AG10803 (cell line): Measurements from ENCODE around the gene ARHGEF12.

Experiments used
- DNase-seq: peaks from one replicate; pipeline ENCODE4 v3.0.0; 2010; ENCODE audit warnings: low read depth
- H3K4me3 ChIP-seq: 2 replicates; pipeline ENCODE4 v1.5.1; 2011; ENCODE audit warnings: mild to moderate bottlenecking, low read length, control low read depth
- CTCF ChIP-seq: conservative IDR thresholded peaks from 2 replicates; pipeline ENCODE4 v1.5.1; 2011; ENCODE audit warnings: mild to moderate bottlenecking, low read length, control low read depth, inconsistent platforms

The ARHGEF12 gene

GRCh38 chr11:120354779-120355178 lies 18.6 kb downstream of the ARHGEF12 start:
- no peak for DNase-seq
- no peak for TF ChIP-seq CTCF

GRCh38 chr11:120357620-120358019 lies 21.4 kb downstream of the ARHGEF12 start:
- TF ChIP-seq CTCF: no peak
- no peak overlapping the region for H3K4me3 ChIP-seq
- no peak for DNase-seq

More at GRCh38 chr11:120354779-120355178, 18.6 kb downstream of the ARHGEF12 start:
- H3K4me3 ChIP-seq: no peak overlapping the region

- no peak for DNase-seq
- H3K4me3 ChIP-seq: no peak overlapping the region
- no peak for TF ChIP-seq CTCF
These were observed 22.5 kb downstream of the ARHGEF12 start for GRCh38 chr11:120358729-120359128.

- no peak for DNase-seq
- no peak for TF ChIP-seq CTCF
- H3K4me3 ChIP-seq: no peak overlapping the region
These were observed 27.2 kb downstream of the ARHGEF12 start for GRCh38 chr11:120363436-120363835.

- H3K4me3 ChIP-seq: no peak overlapping the region
- TF ChIP-seq CTCF: no peak
- DNase-seq: no peak
These were observed 29.3 kb downstream of the ARHGEF12 start for GRCh38 chr11:120365512-120365911.

GRCh38 chr11:120372296-120372695 lies 36.1 kb downstream of the ARHGEF12 start:
- no peak for DNase-seq
- no peak overlapping the region for H3K4me3 ChIP-seq
- no peak for TF ChIP-seq CTCF

- DNase-seq: no peak
- no peak for TF ChIP-seq CTCF
- no peak overlapping the region for H3K4me3 ChIP-seq
These were observed 38.9 kb downstream of the ARHGEF12 start for GRCh38 chr11:120375076-120375475.
